HepG2 (cell line): ENCODE measurements around the gene DNAJB2. TPM values are rescaled to one million over a fixed set of nuclear protein-coding genes. Genes with fewer than 3 reads are reported as not detected.

Source experiments
- CREM ChIP-seq, 2 experiments: sonication (generic) in 1 of 2; formaldehyde crosslinking in 1 of 2; IDR thresholded peaks; 2 replicates each; pipeline versions ENCODE4 v1.4.0 to v1.6.1; 2016 to 2020; ENCODE audit warnings: antibody characterized with exemption in 1 of 2, mild to moderate bottlenecking in 1 of 2, missing genetic modification reagents in 1 of 2
- HNF4G ChIP-seq, 2 experiments: sonication (generic) in 1 of 2; formaldehyde crosslinking in 1 of 2; IDR thresholded peaks; 2 replicates each; pipeline versions ENCODE4 v1.4.0 to v1.6.1; 2011 to 2020; ENCODE audit warnings: borderline replicate concordance in 2 of 2, low read depth in 2 of 2, mild to moderate bottlenecking in 2 of 2, low read length in 1 of 2, missing genetic modification reagents in 1 of 2, moderate library complexity in 1 of 2
- KLF11 ChIP-seq: IDR thresholded peaks from 2 replicates; pipeline ENCODE4 v1.6.1; 2016; ENCODE audit warnings: missing compliant biosample characterization
- MIER2 ChIP-seq: IDR thresholded peaks from 2 replicates; pipeline ENCODE4 v1.6.1; 2016; ENCODE audit warnings: missing biosample characterization, missing genetic modification reagents
- PPARG ChIP-seq: conservative IDR thresholded peaks from 2 replicates; pipeline ENCODE4 v1.6.1; 2016; ENCODE audit warnings: missing biosample characterization, missing genetic modification reagents
- RARG ChIP-seq: sonication (generic); formaldehyde crosslinking; IDR thresholded peaks from 2 replicates; pipeline ENCODE4 v1.4.0; 2020; ENCODE audit warnings: low read depth, mild to moderate bottlenecking, missing genetic modification reagents
- SP1 ChIP-seq, 2 experiments: fragments of 450-650 bp in 1 of 2; sonication (generic) in 1 of 2; formaldehyde crosslinking in 1 of 2; IDR thresholded peaks; 2 replicates each; pipeline versions ENCODE4 v1.4.0 to v1.6.1; 2016 to 2020; ENCODE audit warnings: missing genetic modification reagents in 1 of 2
- ZNF33B ChIP-seq: sonication (generic); formaldehyde crosslinking; IDR thresholded peaks from 2 replicates; pipeline ENCODE4 v1.5.1; 2020; ENCODE audit warnings: mild to moderate bottlenecking, missing genetic modification reagents
- ZNF451 ChIP-seq: sonication (generic); formaldehyde crosslinking; IDR thresholded peaks from 2 replicates; pipeline ENCODE4 v1.5.0; 2020; ENCODE audit warnings: mild to moderate bottlenecking, missing genetic modification reagents
- ZNF549 ChIP-seq: sonication (generic); formaldehyde crosslinking; IDR thresholded peaks from 2 replicates; pipeline ENCODE4 v1.5.0; 2020; ENCODE audit warnings: missing genetic modification reagents
- ZNF629 ChIP-seq: sonication (generic); formaldehyde crosslinking; conservative IDR thresholded peaks from 2 replicates; pipeline ENCODE4 v1.5.0; 2020; ENCODE audit warnings: missing genetic modification reagents
- polyA plus RNA-seq, 8 experiments: library from polyadenylated mRNA; depleted of rRNA in 3 of 8; stranded (reverse) in 7 of 8; unstranded in 1 of 8; fragments of >200 nt; fragmentation: Illumina TruSeq in 4 of 8; extraction: Trizol in 4 of 8; gene quantifications; 2 replicates each; pipeline versions ENCODE4 v1.2.1 to v1.2.3, GENCODE V29; 2011 to 2016; ENCODE audit warnings: low read depth in 4 of 8, missing spikeins in 1 of 8, mixed read lengths in 1 of 8; ENCODE audit not compliant: insufficient read depth in 1 of 8
- total RNA-seq, 5 experiments: library from RNA; depleted of rRNA; stranded (reverse); fragments of >200 nt; fragmentation: Illumina TruSeq; extraction: Trizol; gene quantifications; 2 replicates each; pipeline ENCODE4 v1.2.3, GENCODE V29; 2016; ENCODE audit warnings: low read depth in 1 of 5
- TF ChIP-seq, protein P1 (sequence below): IDR thresholded peaks from 2 replicates; pipeline ENCODE4 v1.6.1; 2016; ENCODE audit warnings: missing biosample characterization, missing genetic modification reagents, low read depth
- TF ChIP-seq, protein P2 (sequence below): sonication (generic); formaldehyde crosslinking; IDR thresholded peaks from 2 replicates; pipeline ENCODE4 v1.5.1; 2020; ENCODE audit warnings: mild to moderate bottlenecking, moderate library complexity, missing genetic modification reagents
- TF ChIP-seq, protein P3 (sequence below): IDR thresholded peaks from 2 replicates; pipeline ENCODE4 v1.6.1; 2016; ENCODE audit warnings: missing compliant biosample characterization, missing genetic modification reagents, borderline replicate concordance
- TF ChIP-seq, protein P4 (sequence below): sonication (generic); formaldehyde crosslinking; IDR thresholded peaks from 2 replicates; pipeline ENCODE4 v1.9.0; 2022; ENCODE audit warnings: missing genetic modification reagents, mild to moderate bottlenecking, borderline replicate concordance
- TF ChIP-seq, protein P5 (sequence below): IDR thresholded peaks from 2 replicates; pipeline ENCODE4 v1.6.1; 2016; ENCODE audit warnings: mild to moderate bottlenecking

The DNAJB2 gene
- total and polyA plus RNA-seq, 2 of the 13 experiments (the other 11 are each of a cell fraction or from before 2014, with no cell fraction given), result 21.3 to 31.1 TPM

DNA sequence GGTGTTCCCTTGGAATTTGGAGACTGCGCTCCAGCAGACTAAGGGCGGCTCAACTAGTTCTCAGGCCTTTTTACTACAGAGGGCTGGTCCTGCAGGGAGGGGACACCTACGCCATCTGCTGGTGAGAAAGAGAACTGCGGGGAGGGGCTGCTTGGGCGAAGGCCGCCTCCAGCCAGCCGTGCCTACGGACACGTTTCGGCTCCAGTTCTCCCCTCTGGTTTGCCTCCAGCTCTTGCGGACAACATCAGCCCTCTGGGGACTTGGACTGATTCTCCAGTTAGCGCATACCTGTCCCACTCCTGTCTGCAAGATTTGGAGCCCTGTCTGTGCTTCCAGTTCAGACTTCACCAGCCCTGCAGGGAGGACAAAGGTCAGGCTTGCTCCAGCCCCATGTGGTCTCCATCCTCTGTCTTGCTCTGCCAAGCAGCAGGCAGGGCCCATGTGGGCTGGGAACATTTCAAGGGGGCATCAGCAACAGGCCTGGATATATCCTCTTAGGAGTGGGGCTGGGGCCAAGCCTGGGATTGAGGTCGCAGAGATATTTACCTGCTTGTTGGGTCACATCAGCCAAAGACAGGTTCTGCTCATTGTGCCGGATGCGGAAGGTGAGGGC, 19.7 kb downstream of the DNAJB2 start (continued):
- TF ChIP-seq ZNF451 (CRISPR knock-in tag) (no peak), HNF4G (IDR thresholded peaks at IDR 0.05; ENCODE audit: borderline replicate concordance, low read depth, low read length) (peak; percentile 73; the same call in 1 of the 2 replicates), HNF4G (CRISPR knock-in tag; IDR thresholded peaks at IDR 0.05; ENCODE audit: borderline replicate concordance, low read depth) (no peak; the same call in 1 of the 2 replicates), ZNF33B (CRISPR knock-in tag) (no peak), CREM (IDR thresholded peaks at IDR 0.05) (no peak), CREM (CRISPR knock-in tag; IDR thresholded peaks at IDR 0.05) (no peak), KLF11 (CRISPR knock-in tag) (no peak), ZNF629 (CRISPR knock-in tag) (no peak), ZNF549 (CRISPR knock-in tag) (no peak), SP1 (IDR thresholded peaks at IDR 0.05) (no peak), SP1 (CRISPR knock-in tag; IDR thresholded peaks at IDR 0.05) (0 out of 2 replicates have a peak, but pooled peaks have one; percentile 30), RARG (CRISPR knock-in tag) (no peak), PPARG (CRISPR knock-in tag) (0 out of 2 replicates have a peak, but pooled peaks have one; percentile 41), MIER2 (CRISPR knock-in tag) (peak; percentile 80)
- TF ChIP-seq, protein P1, sequence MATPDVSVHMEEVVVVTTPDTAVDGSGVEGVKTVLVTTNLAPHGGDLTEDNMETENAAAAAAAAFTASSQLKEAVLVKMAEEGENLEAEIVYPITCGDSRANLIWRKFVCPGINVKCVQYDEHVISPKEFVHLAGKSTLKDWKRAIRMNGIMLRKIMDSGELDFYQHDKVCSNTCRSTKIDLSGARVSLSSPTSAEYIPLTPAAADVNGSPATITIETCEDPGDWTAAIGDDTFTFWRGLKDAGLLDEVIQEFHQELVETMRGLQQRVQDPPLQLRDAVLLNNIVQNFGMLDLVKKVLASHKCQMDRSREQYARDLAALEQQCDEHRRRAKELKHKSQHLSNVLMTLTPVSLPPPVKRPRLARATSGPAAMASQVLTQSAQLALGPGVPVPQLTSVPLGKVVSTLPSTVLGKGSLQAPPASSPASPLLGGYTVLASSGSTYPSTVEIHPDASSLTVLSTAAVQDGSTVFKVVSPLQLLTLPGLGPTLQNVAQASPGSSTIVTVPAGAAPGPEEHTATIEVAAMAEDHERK (CRISPR knock-in tag), result no peak
- TF ChIP-seq, protein P2, sequence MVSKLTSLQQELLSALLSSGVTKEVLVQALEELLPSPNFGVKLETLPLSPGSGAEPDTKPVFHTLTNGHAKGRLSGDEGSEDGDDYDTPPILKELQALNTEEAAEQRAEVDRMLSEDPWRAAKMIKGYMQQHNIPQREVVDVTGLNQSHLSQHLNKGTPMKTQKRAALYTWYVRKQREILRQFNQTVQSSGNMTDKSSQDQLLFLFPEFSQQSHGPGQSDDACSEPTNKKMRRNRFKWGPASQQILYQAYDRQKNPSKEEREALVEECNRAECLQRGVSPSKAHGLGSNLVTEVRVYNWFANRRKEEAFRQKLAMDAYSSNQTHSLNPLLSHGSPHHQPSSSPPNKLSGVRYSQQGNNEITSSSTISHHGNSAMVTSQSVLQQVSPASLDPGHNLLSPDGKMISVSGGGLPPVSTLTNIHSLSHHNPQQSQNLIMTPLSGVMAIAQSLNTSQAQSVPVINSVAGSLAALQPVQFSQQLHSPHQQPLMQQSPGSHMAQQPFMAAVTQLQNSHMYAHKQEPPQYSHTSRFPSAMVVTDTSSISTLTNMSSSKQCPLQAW, result peak; percentile 66
- TF ChIP-seq, protein P3, sequence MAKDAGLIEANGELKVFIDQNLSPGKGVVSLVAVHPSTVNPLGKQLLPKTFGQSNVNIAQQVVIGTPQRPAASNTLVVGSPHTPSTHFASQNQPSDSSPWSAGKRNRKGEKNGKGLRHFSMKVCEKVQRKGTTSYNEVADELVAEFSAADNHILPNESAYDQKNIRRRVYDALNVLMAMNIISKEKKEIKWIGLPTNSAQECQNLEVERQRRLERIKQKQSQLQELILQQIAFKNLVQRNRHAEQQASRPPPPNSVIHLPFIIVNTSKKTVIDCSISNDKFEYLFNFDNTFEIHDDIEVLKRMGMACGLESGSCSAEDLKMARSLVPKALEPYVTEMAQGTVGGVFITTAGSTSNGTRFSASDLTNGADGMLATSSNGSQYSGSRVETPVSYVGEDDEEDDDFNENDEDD (CRISPR knock-in tag), result no peak
- TF ChIP-seq, protein P4, sequence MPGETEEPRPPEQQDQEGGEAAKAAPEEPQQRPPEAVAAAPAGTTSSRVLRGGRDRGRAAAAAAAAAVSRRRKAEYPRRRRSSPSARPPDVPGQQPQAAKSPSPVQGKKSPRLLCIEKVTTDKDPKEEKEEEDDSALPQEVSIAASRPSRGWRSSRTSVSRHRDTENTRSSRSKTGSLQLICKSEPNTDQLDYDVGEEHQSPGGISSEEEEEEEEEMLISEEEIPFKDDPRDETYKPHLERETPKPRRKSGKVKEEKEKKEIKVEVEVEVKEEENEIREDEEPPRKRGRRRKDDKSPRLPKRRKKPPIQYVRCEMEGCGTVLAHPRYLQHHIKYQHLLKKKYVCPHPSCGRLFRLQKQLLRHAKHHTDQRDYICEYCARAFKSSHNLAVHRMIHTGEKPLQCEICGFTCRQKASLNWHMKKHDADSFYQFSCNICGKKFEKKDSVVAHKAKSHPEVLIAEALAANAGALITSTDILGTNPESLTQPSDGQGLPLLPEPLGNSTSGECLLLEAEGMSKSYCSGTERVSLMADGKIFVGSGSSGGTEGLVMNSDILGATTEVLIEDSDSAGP (CRISPR knock-in tag), result peak; percentile 65; the same call in 1 of the 2 replicates
- TF ChIP-seq, protein P5, sequence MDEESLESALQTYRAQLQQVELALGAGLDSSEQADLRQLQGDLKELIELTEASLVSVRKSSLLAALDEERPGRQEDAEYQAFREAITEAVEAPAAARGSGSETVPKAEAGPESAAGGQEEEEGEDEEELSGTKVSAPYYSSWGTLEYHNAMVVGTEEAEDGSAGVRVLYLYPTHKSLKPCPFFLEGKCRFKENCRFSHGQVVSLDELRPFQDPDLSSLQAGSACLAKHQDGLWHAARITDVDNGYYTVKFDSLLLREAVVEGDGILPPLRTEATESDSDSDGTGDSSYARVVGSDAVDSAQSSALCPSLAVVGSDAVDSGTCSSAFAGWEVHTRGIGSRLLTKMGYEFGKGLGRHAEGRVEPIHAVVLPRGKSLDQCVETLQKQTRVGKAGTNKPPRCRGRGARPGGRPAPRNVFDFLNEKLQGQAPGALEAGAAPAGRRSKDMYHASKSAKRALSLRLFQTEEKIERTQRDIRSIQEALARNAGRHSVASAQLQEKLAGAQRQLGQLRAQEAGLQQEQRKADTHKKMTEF, result 0 out of 2 replicates have a peak, but pooled peaks have one; percentile 54
